ENCODE results near the gene TMEM138.
"Not testable (repeated sequence)": the region's sequence is repeated elsewhere in the genome, so short reads cannot be mapped to it uniquely, and the experiment has no call there.

The TMEM138 gene

GRCh38 chr11:61377461-61378160 is 15.4 kb downstream of the TMEM138 start:
- H3K4me3 ChIP-seq (ENCODE audit: low read length), result no peak overlapping the region
- no peaks in the 10 kb centered on the region for H3K9me2 ChIP-seq (replicated peaks; ENCODE audit: insufficient read depth, low read length)
- H2AFZ ChIP-seq (ENCODE audit: low read length), result no peak overlapping the region
- H3K9me3 ChIP-seq (replicated peaks; ENCODE audit: insufficient read depth, low read length), result no peaks in the 10 kb centered on the region
- TF ChIP-seq CTCF (IDR thresholded peaks at IDR 0.05; ENCODE audit: low read length) (no peak), EZH2 (optimal IDR thresholded peaks at IDR 0.05; ENCODE audit: low read depth, low read length) (no peak), EZH2phosphoT487 (IDR thresholded peaks at IDR 0.05; ENCODE audit: low read length) (no peak)
- no peak overlapping the region for H3K4me2 ChIP-seq (ENCODE audit: low read depth, low read length)
- no peaks in the 10 kb centered on the region for H3K27me3 ChIP-seq (replicated peaks; ENCODE audit: insufficient read depth, low read length)
- H3K9ac ChIP-seq (ENCODE audit: low read length), result no peak overlapping the region
- no peaks in the 10 kb centered on the region for H4K20me1 ChIP-seq (ENCODE audit: insufficient read depth, low read length)
- H3K4me1 ChIP-seq (ENCODE audit: low read length), result no peaks in the 10 kb centered on the region
- H3F3A ChIP-seq (ENCODE audit: insufficient read depth, low read length), result no peaks in the 10 kb centered on the region
- H3K79me2 ChIP-seq (ENCODE audit: low read length), result no peaks in the 10 kb centered on the region
- no peak overlapping the region for H3K27ac ChIP-seq (ENCODE audit: low read length)
- no peak for DNase-seq
- H3K36me3 ChIP-seq (replicated peaks; ENCODE audit: insufficient read depth, low read length), result no peaks in the 10 kb centered on the region

- Histone ChIP-seq H3K27ac (ENCODE audit: low read length) (no peak overlapping the region), H3F3A (ENCODE audit: insufficient read depth, low read length) (no peaks in the 10 kb centered on the region), H3K4me2 (ENCODE audit: low read depth, low read length) (no peak overlapping the region), H3K4me3 (ENCODE audit: low read length) (no peak overlapping the region), H3K9me3 (replicated peaks; ENCODE audit: insufficient read depth, low read length) (no peaks in the 10 kb centered on the region), H3K9me2 (replicated peaks; ENCODE audit: insufficient read depth, low read length) (no peaks in the 10 kb centered on the region), H2AFZ (ENCODE audit: low read length) (no peak overlapping the region), H3K9ac (ENCODE audit: low read length) (no peak overlapping the region), H4K20me1 (ENCODE audit: insufficient read depth, low read length) (no peaks in the 10 kb centered on the region), H3K36me3 (replicated peaks; ENCODE audit: insufficient read depth, low read length) (no peaks in the 10 kb centered on the region), H3K27me3 (replicated peaks; ENCODE audit: insufficient read depth, low read length) (no peaks in the 10 kb centered on the region), H3K4me1 (ENCODE audit: low read length) (no peaks in the 10 kb centered on the region), H3K79me2 (ENCODE audit: low read length) (no peaks in the 10 kb centered on the region)
- TF ChIP-seq CTCF (IDR thresholded peaks at IDR 0.05; ENCODE audit: low read length) (no peak), EZH2 (optimal IDR thresholded peaks at IDR 0.05; ENCODE audit: low read depth, low read length) (no peak), EZH2phosphoT487 (IDR thresholded peaks at IDR 0.05; ENCODE audit: low read length) (no peak)
- DNase-seq, result no peak
Measured at GRCh38 chr11:61378713-61379313, 16.6 kb downstream of the TMEM138 start.

GRCh38 chr11:61380884-61381283 is 18.7 kb downstream of the TMEM138 start:
- H3K36me3 ChIP-seq (replicated peaks; ENCODE audit: insufficient read depth, low read length), result no peaks in the 10 kb centered on the region
- no peaks in the 10 kb centered on the region for H3F3A ChIP-seq (ENCODE audit: insufficient read depth, low read length)
- DNase-seq, result no peak
- no peaks in the 10 kb centered on the region for H3K9me3 ChIP-seq (replicated peaks; ENCODE audit: insufficient read depth, low read length)
- H3K27me3 ChIP-seq (replicated peaks; ENCODE audit: insufficient read depth, low read length), result no peaks in the 10 kb centered on the region
- TF ChIP-seq EZH2phosphoT487 (IDR thresholded peaks at IDR 0.05; ENCODE audit: low read length) (no peak), EZH2 (optimal IDR thresholded peaks at IDR 0.05; ENCODE audit: low read depth, low read length) (no peak), CTCF (IDR thresholded peaks at IDR 0.05; ENCODE audit: low read length) (no peak)
- H3K4me1 ChIP-seq (ENCODE audit: low read length), result no peaks in the 10 kb centered on the region
- H3K4me3 ChIP-seq (ENCODE audit: low read length), result no peak overlapping the region
- no peak overlapping the region for H3K27ac ChIP-seq (ENCODE audit: low read length)
- no peaks in the 10 kb centered on the region for H3K9me2 ChIP-seq (replicated peaks; ENCODE audit: insufficient read depth, low read length)
- no peak overlapping the region for H3K9ac ChIP-seq (ENCODE audit: low read length)
- H3K79me2 ChIP-seq (ENCODE audit: low read length), result no peaks in the 10 kb centered on the region
- H2AFZ ChIP-seq (ENCODE audit: low read length), result no peak overlapping the region
- H3K4me2 ChIP-seq (ENCODE audit: low read depth, low read length), result no peak overlapping the region
- no peaks in the 10 kb centered on the region for H4K20me1 ChIP-seq (ENCODE audit: insufficient read depth, low read length)

- not testable (repeated sequence) for H3K4me1 ChIP-seq (ENCODE audit: low read length); H4K20me1 ChIP-seq (ENCODE audit: insufficient read depth, low read length); H3K79me2 ChIP-seq (ENCODE audit: low read length); DNase-seq; H3K9me3 ChIP-seq (replicated peaks; ENCODE audit: insufficient read depth, low read length); H3K4me2 ChIP-seq (ENCODE audit: low read depth, low read length); H2AFZ ChIP-seq (ENCODE audit: low read length); H3K4me3 ChIP-seq (ENCODE audit: low read length); H3F3A ChIP-seq (ENCODE audit: insufficient read depth, low read length); H3K9ac ChIP-seq (ENCODE audit: low read length); H3K9me2 ChIP-seq (replicated peaks; ENCODE audit: insufficient read depth, low read length); H3K36me3 ChIP-seq (replicated peaks; ENCODE audit: insufficient read depth, low read length); H3K27me3 ChIP-seq (replicated peaks; ENCODE audit: insufficient read depth, low read length); H3K27ac ChIP-seq (ENCODE audit: low read length)
Measured at GRCh38 chr11:61383859-61384258, 21.7 kb downstream of the TMEM138 start.
